Activated T-helper 1 cell treated with Interleukin-2 at 50 U/mL for 16 hours (primary cell): ENCODE data around the gene TBPL1.
"Not testable (repeated sequence)": the region's sequence is repeated elsewhere in the genome, so short reads cannot be mapped to it uniquely, and the experiment has no call there.

Experiments used
- DNase-seq: peaks from one replicate; pipeline ENCODE4 v3.0.0-alpha.2; 2020; ENCODE audit warnings: low read depth

TBPL1 gene

GRCh38 chr6:133953634-133954415 lies 801 bp downstream of the TBPL1 start:
- DNase-seq, result no peak

- DNase-seq, result no peak
These were observed 1.9 kb downstream of the TBPL1 start for GRCh38 chr6:133954657-133955576.

GRCh38 chr6:133955582-133956415 lies 2.8 kb downstream of the TBPL1 start:
- no peak for DNase-seq

GRCh38 chr6:133956416-133957049 lies 3.5 kb downstream of the TBPL1 start:
- DNase-seq, result no peak

GRCh38 chr6:133957227-133957626 lies 4.2 kb downstream of the TBPL1 start:
- no peak for DNase-seq

- DNase-seq, result no peak
These were observed 4.8 kb downstream of the TBPL1 start for GRCh38 chr6:133957780-133958242.

- no peak for DNase-seq
These were observed 5.8 kb downstream of the TBPL1 start for GRCh38 chr6:133958791-133959190.

- DNase-seq, result no peak
These were observed 6.8 kb downstream of the TBPL1 start for GRCh38 chr6:133959667-133960368.

- no peak for DNase-seq
These were observed 8.8 kb downstream of the TBPL1 start for GRCh38 chr6:133961831-133962230.

GRCh38 chr6:133964052-133964451 lies 11.0 kb downstream of the TBPL1 start:
- DNase-seq, result no peak

- no peak for DNase-seq
These were observed 11.7 kb downstream of the TBPL1 start for GRCh38 chr6:133964702-133965101.

GRCh38 chr6:133965817-133966360 lies 12.9 kb downstream of the TBPL1 start:
- DNase-seq, result no peak

GRCh38 chr6:133966654-133967329 lies 13.8 kb downstream of the TBPL1 start:
- DNase-seq, result no peak

- no peak for DNase-seq
These were observed 14.3 kb downstream of the TBPL1 start for GRCh38 chr6:133967347-133967746.

- DNase-seq, result not testable (repeated sequence)
These were observed 14.8 kb downstream of the TBPL1 start for GRCh38 chr6:133967835-133968234.

- DNase-seq, result no peak
These were observed 16.4 kb downstream of the TBPL1 start for GRCh38 chr6:133969285-133969920.

GRCh38 chr6:133969921-133970295 lies 16.9 kb downstream of the TBPL1 start:
- no peak for DNase-seq

- no peak for DNase-seq
These were observed 18.8 kb downstream of the TBPL1 start for GRCh38 chr6:133971861-133972260.

GRCh38 chr6:133972388-133972787 lies 19.4 kb downstream of the TBPL1 start:
- DNase-seq, result no peak
